ENCODE measurements around the gene POGK.
"Not testable (repeated sequence)": the region's sequence is repeated elsewhere in the genome, so short reads cannot be mapped to it uniquely, and the experiment has no call there.

- TF ChIP-seq, protein P1, sequence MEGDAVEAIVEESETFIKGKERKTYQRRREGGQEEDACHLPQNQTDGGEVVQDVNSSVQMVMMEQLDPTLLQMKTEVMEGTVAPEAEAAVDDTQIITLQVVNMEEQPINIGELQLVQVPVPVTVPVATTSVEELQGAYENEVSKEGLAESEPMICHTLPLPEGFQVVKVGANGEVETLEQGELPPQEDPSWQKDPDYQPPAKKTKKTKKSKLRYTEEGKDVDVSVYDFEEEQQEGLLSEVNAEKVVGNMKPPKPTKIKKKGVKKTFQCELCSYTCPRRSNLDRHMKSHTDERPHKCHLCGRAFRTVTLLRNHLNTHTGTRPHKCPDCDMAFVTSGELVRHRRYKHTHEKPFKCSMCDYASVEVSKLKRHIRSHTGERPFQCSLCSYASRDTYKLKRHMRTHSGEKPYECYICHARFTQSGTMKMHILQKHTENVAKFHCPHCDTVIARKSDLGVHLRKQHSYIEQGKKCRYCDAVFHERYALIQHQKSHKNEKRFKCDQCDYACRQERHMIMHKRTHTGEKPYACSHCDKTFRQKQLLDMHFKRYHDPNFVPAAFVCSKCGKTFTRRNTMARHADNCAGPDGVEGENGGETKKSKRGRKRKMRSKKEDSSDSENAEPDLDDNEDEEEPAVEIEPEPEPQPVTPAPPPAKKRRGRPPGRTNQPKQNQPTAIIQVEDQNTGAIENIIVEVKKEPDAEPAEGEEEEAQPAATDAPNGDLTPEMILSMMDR (IDR thresholded peaks at IDR 0.05; ENCODE audit: low read depth, low read length): not testable (repeated sequence)
- not testable (repeated sequence) for TF ChIP-seq EZH2phosphoT487 (IDR thresholded peaks at IDR 0.05; ENCODE audit: low read depth)
These were observed 9.5 kb upstream of the POGK start for GRCh38 chr1:166829762-166830161.

Data from OCI-LY3 (cell line).